HG03108 (cell line): Measurements from ENCODE around the gene PEMT.

Source experiments
- ATAC-seq: cut with Tn5 transposase; IDR thresholded peaks from one replicate; pipeline ENCODE4 v1.9.1; 2021; ENCODE audit warnings: moderate library complexity; ENCODE audit not compliant: unreplicated experiment

The PEMT gene

DNA sequence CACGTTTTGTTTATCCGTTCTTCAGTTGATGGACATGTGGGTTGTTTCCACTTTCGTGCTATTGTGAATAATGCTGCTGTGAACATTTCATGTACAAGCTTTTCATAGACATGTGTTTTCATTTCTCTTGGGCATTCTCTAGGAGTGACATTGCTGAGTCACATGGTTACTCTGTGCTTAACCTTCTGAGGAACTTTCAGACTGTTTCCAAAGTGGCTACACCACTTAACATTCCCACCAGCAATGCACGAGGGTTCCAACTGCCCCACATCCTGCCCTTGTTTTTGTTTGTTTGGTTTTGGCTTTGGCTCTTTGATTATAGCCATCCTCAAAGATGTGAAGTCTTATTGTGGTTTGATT, 14.2 kb upstream of the PEMT start:
- no peak for ATAC-seq

DNA sequence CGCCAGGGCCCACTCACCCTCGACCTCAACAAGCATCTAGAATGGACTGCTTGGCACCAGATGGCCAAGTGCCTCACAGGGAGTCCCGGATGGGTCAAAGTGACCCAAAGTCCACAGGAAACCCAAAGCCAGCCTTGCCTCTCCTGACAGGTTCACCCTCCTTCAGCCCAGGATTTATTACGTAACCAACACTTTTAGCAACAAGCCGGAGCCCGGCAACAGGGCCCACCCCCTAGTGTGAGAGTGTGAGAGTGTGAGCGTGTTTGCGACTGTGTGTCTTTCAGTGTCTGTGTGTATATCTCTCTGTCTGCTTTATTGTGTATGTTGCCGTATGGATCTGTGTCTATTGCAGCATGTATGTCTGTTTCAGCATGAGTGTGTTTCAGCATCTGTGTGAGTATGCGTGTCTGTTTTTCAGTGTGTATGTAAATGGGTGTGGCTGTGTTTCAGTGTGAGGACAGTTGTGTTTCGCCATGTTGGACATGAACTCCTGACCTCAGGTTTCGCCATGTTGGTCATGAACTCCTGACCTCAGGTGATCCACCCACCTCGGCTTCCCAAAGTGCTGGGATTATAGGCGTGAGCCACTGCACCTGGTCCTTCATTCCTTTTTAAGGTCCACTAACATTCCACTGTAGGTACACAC, 13.7 kb upstream of the PEMT start:
- no peak for ATAC-seq

DNA sequence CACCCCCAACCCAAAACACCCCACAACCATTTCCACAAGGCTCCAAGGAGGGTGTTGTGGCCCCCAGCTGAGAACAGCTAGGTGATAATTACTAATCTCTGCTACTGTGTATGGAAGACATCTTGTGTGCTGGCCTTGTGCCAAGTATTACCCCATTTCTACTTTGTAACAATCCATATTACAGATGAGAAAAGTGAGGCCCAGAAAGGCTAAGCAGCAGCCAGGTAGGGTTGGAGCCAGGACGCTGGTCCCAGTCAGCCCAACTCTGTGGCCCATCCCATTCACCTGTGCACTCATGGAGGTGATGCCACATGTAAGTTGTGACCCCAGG, 12.4 kb upstream of the PEMT start:
- no peak for ATAC-seq

GRCh38 chr17:17603178-17603894, 11.8 kb upstream of the PEMT start:
- no peak for ATAC-seq

GRCh38 chr17:17599965-17600364, 8.5 kb upstream of the PEMT start:
- no peak for ATAC-seq

DNA sequence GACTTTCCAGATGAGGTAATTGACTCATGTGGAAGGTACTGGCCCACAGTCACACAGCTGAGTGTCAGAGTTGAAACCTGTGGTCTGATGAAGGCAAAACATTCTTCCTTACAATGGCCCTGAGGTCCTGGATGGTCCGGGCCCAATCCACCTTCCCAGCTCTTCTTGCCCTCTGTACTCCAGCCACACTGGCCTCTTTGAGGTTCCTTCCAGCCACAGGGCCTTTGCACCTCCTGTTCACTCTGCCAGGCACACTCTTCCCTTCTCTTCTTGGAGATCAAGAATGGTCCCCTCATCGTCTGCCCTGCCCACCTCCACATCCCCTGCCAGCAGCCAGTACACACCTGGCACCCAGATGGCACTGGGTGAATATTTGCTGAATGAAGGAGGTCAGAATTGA, 6.5 kb upstream of the PEMT start:
- no peak for ATAC-seq

DNA sequence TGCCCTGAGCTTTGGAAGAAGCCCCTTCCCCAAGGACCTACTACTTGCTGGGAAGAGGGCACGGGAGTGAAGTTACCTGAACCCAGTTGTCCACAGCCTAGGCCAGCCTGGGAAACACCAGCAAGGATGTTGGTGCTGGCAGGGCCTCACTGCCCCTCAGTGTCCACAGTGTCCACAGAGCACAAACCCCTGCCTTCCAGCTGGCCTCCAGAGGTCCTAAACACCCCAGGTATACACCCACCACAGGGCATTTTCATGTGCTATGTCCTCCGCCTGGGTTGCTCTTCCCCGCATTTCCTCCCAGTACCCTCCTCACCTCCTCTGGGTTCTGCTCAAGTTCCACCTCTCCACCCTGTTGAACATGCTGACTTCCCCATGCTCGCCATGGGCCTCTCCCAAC, 4.2 kb upstream of the PEMT start:
- no peak for ATAC-seq

GRCh38 chr17:17593222-17593620, 1.7 kb upstream of the PEMT start:
- ATAC-seq, result no peak

DNA sequence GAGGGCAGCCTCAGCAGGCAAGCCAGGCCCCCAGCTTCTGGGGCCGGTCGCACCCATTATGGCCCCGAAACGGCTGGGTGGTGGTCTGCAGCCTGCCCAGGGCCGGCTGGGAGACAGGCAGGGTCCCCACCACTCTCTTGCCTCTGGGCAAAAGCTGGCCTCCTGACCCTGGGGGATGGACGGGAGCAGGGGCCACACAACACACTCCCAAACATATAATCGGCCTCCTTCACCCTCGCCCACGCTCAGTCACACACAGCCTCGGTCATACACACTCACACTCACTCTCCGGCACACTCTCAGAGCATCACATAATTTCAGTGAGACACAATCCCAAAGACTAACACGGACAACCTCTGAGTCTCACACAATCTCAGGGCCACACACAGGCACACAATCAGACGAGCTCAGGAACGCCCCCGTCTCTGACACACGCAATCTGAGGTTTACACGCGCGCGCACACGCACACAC, 589 bp downstream of the PEMT start:
- ATAC-seq, result no peak

DNA sequence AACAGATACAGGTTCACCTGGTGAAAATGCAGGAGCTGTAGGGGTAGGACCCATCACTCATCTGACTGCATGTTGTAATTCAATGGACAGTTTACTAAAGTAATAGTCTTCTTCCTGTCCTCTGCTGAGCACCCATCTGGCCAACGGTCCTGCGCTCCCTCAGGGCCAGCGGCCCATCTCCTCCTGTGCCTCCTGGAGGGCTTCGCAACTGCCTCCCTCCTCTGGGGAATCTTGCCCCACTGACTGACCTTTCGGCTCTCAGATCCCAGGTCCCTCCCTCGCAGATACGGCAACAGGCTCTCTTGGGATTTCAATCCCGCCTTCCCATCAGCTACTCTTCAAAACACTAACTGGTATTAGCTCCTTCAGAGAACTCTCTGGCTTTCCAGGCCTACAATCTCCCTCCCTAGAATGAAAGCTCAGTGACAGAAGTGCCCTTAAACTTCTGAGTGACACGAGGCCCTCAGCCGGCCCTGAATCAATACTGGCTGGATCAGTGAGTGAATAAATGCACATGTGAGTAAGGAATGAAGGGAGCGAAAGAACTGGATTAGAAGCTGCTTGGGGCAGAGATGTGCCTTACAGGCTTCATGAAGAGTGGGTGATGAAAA, 1.3 kb downstream of the PEMT start:
- no peak for ATAC-seq

DNA sequence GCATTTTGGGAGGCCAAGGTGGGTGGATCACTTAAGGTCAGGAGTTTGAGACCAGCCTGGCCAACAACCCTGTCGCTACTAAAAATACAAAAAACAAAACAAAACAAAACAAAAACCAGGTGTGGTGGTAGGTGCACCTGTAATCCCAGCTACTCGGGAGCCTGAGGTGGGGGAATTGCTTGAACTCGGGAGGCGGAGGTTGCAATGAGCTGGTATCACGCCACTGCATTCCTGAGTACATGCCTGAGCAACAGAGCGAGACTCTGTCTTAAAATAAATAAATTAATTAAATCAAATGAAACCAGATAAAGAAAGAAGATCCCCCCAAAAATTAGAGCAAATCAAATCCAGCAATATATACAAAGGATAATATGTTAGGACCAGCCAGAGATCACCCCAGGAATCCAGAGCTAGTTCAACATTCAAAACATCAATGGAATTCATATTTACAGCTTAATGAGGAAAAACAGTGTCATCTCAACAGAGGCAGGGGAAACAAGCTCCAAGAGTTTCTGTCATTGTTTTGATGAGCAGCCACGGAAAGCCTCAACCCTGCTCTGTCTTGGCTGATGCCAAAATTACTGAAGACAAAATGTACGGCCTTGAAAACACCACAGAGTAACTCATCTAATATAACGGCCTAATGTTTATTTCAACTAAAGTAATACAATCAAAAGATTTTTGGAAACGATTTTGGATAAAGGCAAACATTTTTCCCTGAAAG, 3.7 kb downstream of the PEMT start:
- no peak for ATAC-seq

DNA sequence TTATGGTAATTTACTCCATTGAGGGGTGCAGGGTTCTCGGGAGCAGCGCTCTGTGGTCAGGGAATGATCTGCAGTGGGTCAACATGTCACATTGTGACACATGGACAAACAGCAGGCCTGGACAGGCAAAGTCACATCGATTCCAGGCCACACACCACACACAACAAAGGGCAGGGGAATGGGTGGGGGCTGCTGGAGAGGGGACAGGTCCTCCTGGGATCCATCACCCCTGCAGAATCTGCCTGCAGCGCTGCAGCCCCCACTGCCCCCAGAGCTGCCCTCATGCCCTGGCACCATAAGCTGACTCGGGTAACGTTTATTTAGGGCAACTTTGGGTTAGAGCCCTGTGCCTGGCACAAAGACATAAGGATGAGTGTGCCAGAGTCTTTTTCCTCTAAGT, 9.1 kb downstream of the PEMT start:
- no peak for ATAC-seq

GRCh38 chr17:17581509-17581908, 10.0 kb downstream of the PEMT start:
- no peak for ATAC-seq

DNA sequence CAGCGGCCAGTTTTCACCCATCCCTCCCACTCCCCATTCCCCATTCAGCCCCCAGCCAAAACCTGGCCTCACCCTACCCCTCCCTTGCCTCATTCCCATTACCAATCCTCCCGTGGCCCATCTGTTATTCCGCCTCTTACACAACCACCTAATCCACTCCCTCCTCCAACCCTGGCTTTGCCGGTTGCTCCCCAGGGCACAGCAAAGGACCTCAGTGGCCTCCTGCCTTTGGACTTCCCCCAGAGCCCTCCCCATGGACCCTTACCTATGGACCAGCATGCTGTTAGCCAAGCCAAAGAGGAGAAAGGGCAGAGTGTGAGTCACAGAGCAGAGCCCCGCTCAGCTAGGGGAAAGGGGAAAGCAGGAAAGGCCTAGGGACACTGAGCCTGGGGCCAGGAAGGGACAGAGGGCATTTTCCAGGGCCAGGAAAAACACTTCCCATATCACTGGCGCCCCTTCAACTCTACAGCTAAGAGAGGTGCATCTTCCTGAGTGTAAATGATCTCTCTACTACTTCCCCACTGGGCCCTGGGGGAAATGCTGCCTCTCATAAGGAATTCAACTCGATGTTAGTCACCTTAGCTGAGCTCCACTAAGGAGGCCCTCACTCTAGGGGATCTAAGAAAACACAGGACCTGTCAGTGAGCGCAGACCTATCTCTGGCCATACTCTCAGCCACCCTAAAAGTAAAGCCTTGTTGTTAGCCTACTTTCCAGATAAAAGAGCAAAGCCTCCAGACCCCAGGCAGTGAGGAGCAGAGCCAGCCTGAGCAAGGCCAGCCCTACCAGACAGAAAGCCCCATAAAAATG, 10.6 kb downstream of the PEMT start:
- no peak for ATAC-seq

GRCh38 chr17:17579691-17580090, 11.8 kb downstream of the PEMT start:
- ATAC-seq, result no peak

DNA sequence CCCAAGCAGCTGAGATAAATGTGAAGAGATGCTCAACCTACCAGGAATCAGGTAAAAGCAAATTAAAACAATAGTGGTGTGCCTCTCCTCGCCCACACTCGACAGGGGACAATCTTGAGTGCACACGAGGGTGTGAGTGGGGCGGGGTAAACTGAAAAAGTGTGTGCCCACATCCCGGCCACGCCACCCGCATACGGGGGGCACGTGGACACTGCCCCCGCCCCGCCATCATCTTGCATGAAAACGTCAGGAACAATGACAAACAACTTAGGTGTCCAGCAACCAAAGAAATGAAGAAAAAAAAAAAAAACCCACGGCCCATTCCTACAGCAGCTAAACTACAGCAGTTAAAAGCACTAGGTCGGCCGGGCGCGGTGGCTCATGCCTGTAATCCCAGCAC, 14.1 kb downstream of the PEMT start:
- ATAC-seq, result no peak

GRCh38 chr17:17576772-17577234, 14.7 kb downstream of the PEMT start:
- no peak for ATAC-seq

DNA sequence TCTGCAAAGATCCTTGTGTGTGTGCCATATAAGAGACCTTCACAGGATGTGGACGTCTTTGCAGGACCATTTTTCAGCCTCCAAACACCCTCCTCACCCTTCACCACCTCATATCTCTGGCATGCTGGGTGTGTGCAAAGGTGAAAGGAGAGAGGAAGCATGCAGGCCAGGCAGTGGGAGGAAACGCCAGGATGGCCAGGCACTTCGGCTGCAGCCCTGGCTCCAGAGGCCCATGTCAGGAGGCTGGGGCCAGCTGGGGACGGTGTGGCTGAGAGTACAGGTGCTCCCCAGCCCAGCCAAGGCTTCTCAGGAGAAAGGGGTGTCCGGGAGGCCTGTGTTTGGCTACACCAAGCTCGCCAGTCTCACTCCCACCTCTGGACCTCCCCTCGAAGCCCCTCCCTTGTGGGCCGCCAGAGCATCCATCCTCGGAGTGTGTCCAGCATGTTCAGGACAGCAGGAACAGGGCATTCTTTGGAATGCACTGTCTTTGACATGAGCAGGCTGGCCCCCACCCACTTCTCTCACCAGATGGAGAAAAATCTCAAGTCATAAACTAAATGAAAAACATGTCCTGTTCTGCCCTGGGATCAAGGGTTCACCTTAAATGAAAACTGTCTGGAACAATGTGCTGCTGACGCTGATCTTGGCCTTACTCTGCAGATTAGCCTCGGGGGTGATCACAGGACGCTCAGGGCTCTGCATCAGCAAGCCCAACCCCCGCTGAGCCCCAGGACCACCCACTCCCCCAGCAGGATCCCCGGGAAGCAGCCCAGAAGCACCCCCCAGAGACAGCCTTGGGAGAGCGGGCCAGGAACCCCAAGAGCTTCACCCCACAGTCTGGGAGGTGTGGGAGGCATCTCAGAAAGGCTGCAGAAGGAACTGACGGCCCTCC, 15.9 kb downstream of the PEMT start:
- ATAC-seq, result no peak

DNA sequence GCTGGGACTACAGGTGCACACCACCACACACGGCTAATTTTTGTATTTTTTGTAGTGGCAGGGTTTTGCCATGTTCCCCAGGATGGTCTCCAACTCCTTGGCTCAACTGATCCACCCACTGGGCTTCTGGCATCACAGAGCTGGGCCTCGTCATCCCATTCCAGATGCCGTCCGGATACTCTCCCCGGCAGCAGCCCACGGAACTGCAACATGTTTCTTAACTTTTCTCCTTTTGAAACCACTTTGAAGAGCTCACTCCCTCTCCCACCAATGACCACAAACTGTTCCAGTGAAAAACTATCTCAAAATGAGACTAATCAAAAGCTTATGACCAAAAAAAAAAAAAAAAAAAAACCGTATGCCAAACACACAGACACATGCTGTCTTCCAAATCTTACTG, 17.6 kb downstream of the PEMT start:
- no peak for ATAC-seq
